ENCODE results near the gene FBXO15.

The FBXO15 gene

GRCh38 chr18:74153377-74153776 is 5.7 kb upstream of the FBXO15 start:
- no peak for DNase-seq

- DNase-seq, result no peak
These were observed 5.2 kb upstream of the FBXO15 start for GRCh38 chr18:74152857-74153256.

- no peak for DNase-seq
These were observed 4.6 kb upstream of the FBXO15 start for GRCh38 chr18:74152270-74152669.

- DNase-seq, result no peak
These were observed 2.2 kb upstream of the FBXO15 start for GRCh38 chr18:74149878-74150277.

GRCh38 chr18:74148543-74149070 is 973 bp upstream of the FBXO15 start:
- no peak for DNase-seq

- DNase-seq, result no peak
These were observed 199 bp downstream of the FBXO15 start for GRCh38 chr18:74147491-74147778.

GRCh38 chr18:74146756-74147155 is 878 bp downstream of the FBXO15 start:
- DNase-seq, result no peak

GRCh38 chr18:74142252-74142651 is 5.4 kb downstream of the FBXO15 start:
- no peak for DNase-seq

GRCh38 chr18:74141667-74142066 is 6.0 kb downstream of the FBXO15 start:
- no peak for DNase-seq

- DNase-seq, result no peak
These were observed 7.1 kb downstream of the FBXO15 start for GRCh38 chr18:74140582-74140981.

GRCh38 chr18:74139888-74140287 is 7.7 kb downstream of the FBXO15 start:
- DNase-seq, result no peak

GRCh38 chr18:74139411-74139810 is 8.2 kb downstream of the FBXO15 start:
- DNase-seq, result no peak

GRCh38 chr18:74137920-74138538 is 9.6 kb downstream of the FBXO15 start:
- no peak for DNase-seq

- DNase-seq, result no peak
These were observed 15.4 kb downstream of the FBXO15 start for GRCh38 chr18:74132201-74132600.

- DNase-seq, result no peak
These were observed 16.5 kb downstream of the FBXO15 start for GRCh38 chr18:74131124-74131523.

- no peak for DNase-seq
These were observed 19.5 kb downstream of the FBXO15 start for GRCh38 chr18:74128159-74128558.

GRCh38 chr18:74126684-74127655 is 20.7 kb downstream of the FBXO15 start:
- DNase-seq, result no peak

GRCh38 chr18:74124642-74125041 is 23.0 kb downstream of the FBXO15 start:
- DNase-seq, result no peak

- DNase-seq, result no peak
These were observed 24.4 kb downstream of the FBXO15 start for GRCh38 chr18:74123200-74123599.

GRCh38 chr18:74116633-74117554 is 30.7 kb downstream of the FBXO15 start:
- DNase-seq, result no peak

- DNase-seq, result no peak
These were observed 32.6 kb downstream of the FBXO15 start for GRCh38 chr18:74115046-74115445.

- DNase-seq, result no peak
These were observed 33.5 kb downstream of the FBXO15 start for GRCh38 chr18:74114116-74114515.

GRCh38 chr18:74113711-74114110 is 33.9 kb downstream of the FBXO15 start:
- DNase-seq, result no peak

All from CD4-positive, alpha-beta T cell treated with Interleukin-1 beta for 1 hour (primary cell).